ENCODE results near the gene HNRNPAB. TPM values are rescaled to one million over a fixed set of nuclear protein-coding genes. Genes with fewer than 3 reads are reported as not detected.

The HNRNPAB gene
- total RNA-seq, 1 experiment from 2014 or later, result 134 TPM

DNA sequence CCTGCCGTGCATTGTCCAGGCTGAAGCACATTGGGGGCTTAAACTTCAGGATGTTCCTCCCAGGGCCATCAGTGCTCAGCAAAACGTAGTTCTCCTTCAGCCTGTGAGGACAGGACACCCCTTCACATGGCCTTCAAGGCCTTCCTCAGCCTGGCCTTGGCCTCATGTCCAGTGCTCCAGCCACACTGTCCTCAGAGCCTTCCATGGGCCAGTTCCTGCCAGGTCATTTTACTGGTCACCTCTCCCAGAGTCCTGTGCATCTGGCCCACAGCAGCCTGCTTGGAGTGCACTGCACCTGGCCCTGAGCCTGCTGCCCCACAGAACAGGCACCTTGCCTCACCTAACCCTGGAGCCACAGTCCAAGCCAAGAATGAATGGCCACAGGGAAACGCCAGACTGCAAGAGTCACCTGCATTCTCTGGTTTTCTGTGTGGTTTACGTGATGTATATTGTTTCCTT, 8.7 kb downstream of the HNRNPAB start:
- DNase-seq, result no peak
- peaks cover 53% of the 10 kb centered on the region for H3K36me3 ChIP-seq (replicated peaks; ENCODE audit: control insufficient read depth, insufficient read depth, low read length)
- H3K27me3 ChIP-seq (ENCODE audit: control insufficient read depth, insufficient read depth, low read length), result no peaks in the 10 kb centered on the region
- no peak overlapping the region for H3K4me3 ChIP-seq (ENCODE audit: insufficient read depth, low read depth, low read length)

DNA sequence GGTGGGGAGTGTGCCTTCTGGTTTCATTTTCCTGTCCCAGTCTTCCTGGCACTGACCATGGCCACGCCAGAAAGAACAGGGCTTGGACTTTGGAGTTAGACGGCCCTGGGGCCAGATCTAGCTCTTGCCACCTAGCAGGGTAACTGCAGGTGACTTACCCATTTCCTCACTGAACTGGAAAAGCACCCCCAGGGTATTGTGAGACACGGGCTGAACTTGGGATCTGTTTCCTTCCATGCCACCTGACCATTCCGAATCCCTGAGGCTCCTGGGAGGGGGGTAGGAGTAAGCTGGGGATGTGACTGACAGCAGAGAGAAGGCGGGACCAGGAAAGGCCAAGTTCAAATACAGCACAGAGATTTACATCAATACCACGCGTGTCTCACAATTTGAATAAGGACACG, 9.4 kb downstream of the HNRNPAB start:
- peaks cover 48% of the 10 kb centered on the region for H3K36me3 ChIP-seq (replicated peaks; ENCODE audit: control insufficient read depth, insufficient read depth, low read length)
- no peaks in the 10 kb centered on the region for H3K27me3 ChIP-seq (ENCODE audit: control insufficient read depth, insufficient read depth, low read length)
- DNase-seq, result peak; percentile 52
- H3K4me3 ChIP-seq (ENCODE audit: insufficient read depth, low read depth, low read length), result no peak overlapping the region

- Histone ChIP-seq H3K27me3 (ENCODE audit: control insufficient read depth, insufficient read depth, low read length) (no peaks in the 10 kb centered on the region), H3K36me3 (replicated peaks; ENCODE audit: control insufficient read depth, insufficient read depth, low read length) (peaks cover 43% of the 10 kb centered on the region)
Measured at GRCh38 chr5:178214160-178214803, 9.9 kb downstream of the HNRNPAB start.

DNA sequence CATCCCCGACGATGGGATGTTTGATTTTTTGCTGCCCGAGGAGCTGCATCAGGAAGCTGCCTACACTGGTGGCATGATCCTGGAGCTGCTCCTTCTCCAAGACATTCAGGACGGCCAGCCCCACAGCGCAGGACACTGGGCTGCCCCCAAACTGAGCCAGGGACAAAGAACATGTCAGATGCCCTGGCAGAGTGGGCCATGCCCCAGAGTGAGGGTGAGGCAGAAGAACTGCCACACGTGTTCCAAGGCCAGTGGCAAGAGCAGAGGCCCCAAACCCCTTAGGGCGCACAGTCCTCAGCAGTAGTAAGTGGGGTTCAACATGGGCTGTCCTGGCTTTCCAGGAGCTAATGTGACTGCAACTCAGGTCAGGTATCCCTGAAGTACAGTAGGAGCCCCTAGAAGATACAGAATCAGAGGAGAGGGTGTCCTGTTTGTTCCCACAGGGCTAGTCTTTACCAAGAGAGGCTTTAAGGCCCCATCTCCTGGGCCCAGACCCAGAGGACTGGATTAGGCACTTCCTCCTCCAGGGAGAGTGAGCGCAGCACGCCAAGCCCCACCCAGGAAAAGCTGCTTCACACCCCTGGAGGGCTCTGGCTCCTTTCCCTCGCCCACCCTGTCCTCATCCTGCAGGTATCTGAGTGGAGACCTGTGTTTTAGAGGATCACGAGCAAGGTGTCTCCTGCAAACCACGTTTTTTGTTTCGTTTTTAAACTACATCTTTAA, 11.1 kb downstream of the HNRNPAB start:
- no peak for DNase-seq
- no peaks in the 10 kb centered on the region for H3K27me3 ChIP-seq (ENCODE audit: control insufficient read depth, insufficient read depth, low read length)
- H3K36me3 ChIP-seq (replicated peaks; ENCODE audit: control insufficient read depth, insufficient read depth, low read length), result peaks cover 33% of the 10 kb centered on the region
- H3K4me3 ChIP-seq (ENCODE audit: insufficient read depth, low read depth, low read length), result no peak overlapping the region

More at GRCh38 chr5:178214160-178214803, 9.9 kb downstream of the HNRNPAB start:
- H3K4me3 ChIP-seq (ENCODE audit: insufficient read depth, low read depth, low read length), result no peak overlapping the region
- DNase-seq, result no peak

- Histone ChIP-seq H3K27me3 (ENCODE audit: control insufficient read depth, insufficient read depth, low read length) (no peaks in the 10 kb centered on the region), H3K4me3 (ENCODE audit: insufficient read depth, low read depth, low read length) (no peak overlapping the region), H3K36me3 (replicated peaks; ENCODE audit: control insufficient read depth, insufficient read depth, low read length) (peaks cover 32% of the 10 kb centered on the region)
- no peak for DNase-seq
Measured at GRCh38 chr5:178216088-178216534, 11.8 kb downstream of the HNRNPAB start.

DNA sequence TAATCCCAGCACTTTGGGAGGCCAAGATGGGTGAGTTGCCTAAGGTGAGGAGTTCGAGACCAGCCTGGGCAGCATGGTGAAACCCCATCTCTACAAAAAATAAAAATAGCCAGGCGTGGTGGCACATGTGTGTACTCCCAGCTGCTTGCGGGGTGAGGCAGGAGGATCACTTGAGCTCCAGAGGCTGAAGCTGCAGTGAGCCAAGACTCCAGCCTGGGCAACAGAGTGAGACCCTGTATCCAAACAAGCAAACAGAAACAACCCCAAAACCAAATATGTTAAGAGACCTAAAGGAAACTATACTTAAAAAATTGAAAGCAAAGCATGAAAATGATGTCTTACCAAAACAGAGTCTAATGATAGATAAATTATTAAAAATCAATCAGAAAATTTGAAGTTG, 12.4 kb downstream of the HNRNPAB start:
- Histone ChIP-seq H3K4me3 (ENCODE audit: insufficient read depth, low read depth, low read length) (no peak overlapping the region), H3K36me3 (replicated peaks; ENCODE audit: control insufficient read depth, insufficient read depth, low read length) (peaks cover 33% of the 10 kb centered on the region), H3K27me3 (ENCODE audit: control insufficient read depth, insufficient read depth, low read length) (no peaks in the 10 kb centered on the region)
- no peak for DNase-seq

GRCh38 chr5:178218237-178218776, 14.0 kb downstream of the HNRNPAB start:
- Histone ChIP-seq H3K36me3 (replicated peaks; ENCODE audit: control insufficient read depth, insufficient read depth, low read length) (peaks cover 26% of the 10 kb centered on the region), H3K4me3 (ENCODE audit: insufficient read depth, low read depth, low read length) (no peak overlapping the region), H3K27me3 (ENCODE audit: control insufficient read depth, insufficient read depth, low read length) (no peaks in the 10 kb centered on the region)
- no peak for DNase-seq

DNA sequence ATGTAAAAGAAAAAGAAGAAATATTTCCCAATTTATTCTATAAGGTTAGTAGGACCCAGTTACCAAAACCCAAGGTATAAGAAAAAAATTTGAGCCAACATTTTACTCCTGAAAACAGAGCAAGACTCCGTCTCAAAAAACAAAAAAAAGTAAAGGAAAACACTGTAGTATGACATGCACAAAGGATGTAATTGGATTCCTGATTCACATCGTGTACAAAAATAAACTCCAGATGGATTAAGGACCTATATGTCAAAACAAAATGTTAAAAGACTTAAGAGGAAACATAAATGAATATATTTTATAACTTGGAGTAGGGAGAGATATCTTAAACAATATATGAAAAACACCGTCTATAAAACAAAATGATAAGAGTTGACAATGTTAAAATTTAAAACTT, 14.5 kb downstream of the HNRNPAB start:
- Histone ChIP-seq H3K27me3 (ENCODE audit: control insufficient read depth, insufficient read depth, low read length) (no peaks in the 10 kb centered on the region), H3K4me3 (ENCODE audit: insufficient read depth, low read depth, low read length) (no peak overlapping the region), H3K36me3 (replicated peaks; ENCODE audit: control insufficient read depth, insufficient read depth, low read length) (peaks cover 26% of the 10 kb centered on the region)
- no peak for DNase-seq

- peaks cover 17% of the 10 kb centered on the region for H3K36me3 ChIP-seq (replicated peaks; ENCODE audit: control insufficient read depth, insufficient read depth, low read length)
- DNase-seq, result no peak
- no peaks in the 10 kb centered on the region for H3K27me3 ChIP-seq (ENCODE audit: control insufficient read depth, insufficient read depth, low read length)
- H3K4me3 ChIP-seq (ENCODE audit: insufficient read depth, low read depth, low read length), result no peak overlapping the region
Measured at GRCh38 chr5:178221282-178221681, 16.9 kb downstream of the HNRNPAB start.

GRCh38 chr5:178221853-178222252, 17.5 kb downstream of the HNRNPAB start:
- Histone ChIP-seq H3K27me3 (ENCODE audit: control insufficient read depth, insufficient read depth, low read length) (no peaks in the 10 kb centered on the region), H3K4me3 (ENCODE audit: insufficient read depth, low read depth, low read length) (no peak overlapping the region), H3K36me3 (replicated peaks; ENCODE audit: control insufficient read depth, insufficient read depth, low read length) (peaks cover 18% of the 10 kb centered on the region)
- DNase-seq, result no peak

GRCh38 chr5:178222292-178222691, 18.0 kb downstream of the HNRNPAB start:
- peaks cover 18% of the 10 kb centered on the region for H3K36me3 ChIP-seq (replicated peaks; ENCODE audit: control insufficient read depth, insufficient read depth, low read length)
- no peak for DNase-seq
- no peak overlapping the region for H3K4me3 ChIP-seq (ENCODE audit: insufficient read depth, low read depth, low read length)
- no peaks in the 10 kb centered on the region for H3K27me3 ChIP-seq (ENCODE audit: control insufficient read depth, insufficient read depth, low read length)

- no peaks in the 10 kb centered on the region for H3K27me3 ChIP-seq (ENCODE audit: control insufficient read depth, insufficient read depth, low read length)
- DNase-seq, result no peak
- peaks cover 23% of the 10 kb centered on the region for H3K36me3 ChIP-seq (replicated peaks; ENCODE audit: control insufficient read depth, insufficient read depth, low read length)
- H3K4me3 ChIP-seq (ENCODE audit: insufficient read depth, low read depth, low read length), result no peak overlapping the region
Measured at GRCh38 chr5:178223196-178223773, 19.0 kb downstream of the HNRNPAB start.

- H3K27me3 ChIP-seq (ENCODE audit: control insufficient read depth, insufficient read depth, low read length), result no peaks in the 10 kb centered on the region
- H3K4me3 ChIP-seq (ENCODE audit: insufficient read depth, low read depth, low read length), result no peak overlapping the region
- peaks cover 22% of the 10 kb centered on the region for H3K36me3 ChIP-seq (replicated peaks; ENCODE audit: control insufficient read depth, insufficient read depth, low read length)
- peak; percentile 93 for DNase-seq
Measured at GRCh38 chr5:178223828-178224335, 19.5 kb downstream of the HNRNPAB start.

- DNase-seq, result no peak
- H3K36me3 ChIP-seq (replicated peaks; ENCODE audit: control insufficient read depth, insufficient read depth, low read length), result peaks cover 24% of the 10 kb centered on the region
- H3K4me3 ChIP-seq (ENCODE audit: insufficient read depth, low read depth, low read length), result no peak overlapping the region
- no peaks in the 10 kb centered on the region for H3K27me3 ChIP-seq (ENCODE audit: control insufficient read depth, insufficient read depth, low read length)
Measured at GRCh38 chr5:178224403-178224802, 20.1 kb downstream of the HNRNPAB start.
